Glutamatergic neuron (in vitro differentiated cells): Measurements from ENCODE around the gene OR2T3. TPM values are rescaled to one million over a fixed set of nuclear protein-coding genes. Genes with fewer than 3 reads are reported as not detected.
"Not testable (repeated sequence)": the region's sequence is repeated elsewhere in the genome, so short reads cannot be mapped to it uniquely, and the experiment has no call there.

Experiments used
- DNase-seq: peaks from one replicate; pipeline ENCODE4 v3.0.0; 2022
- H3K27ac Mint-ChIP-seq: one replicate; pipeline ENCODE4 v1.8.0; 2020; ENCODE audit warnings: mild to moderate bottlenecking, mixed read lengths, inconsistent platforms; ENCODE audit not compliant: unreplicated experiment
- H3K27me3 Mint-ChIP-seq: one replicate; pipeline ENCODE4 v1.8.0; 2020; ENCODE audit warnings: mild to moderate bottlenecking, moderate library complexity, mixed read lengths, inconsistent platforms; ENCODE audit not compliant: unreplicated experiment
- H3K36me3 Mint-ChIP-seq: one replicate; pipeline ENCODE4 v1.8.0; 2020; ENCODE audit warnings: mild to moderate bottlenecking, mixed read lengths, inconsistent platforms; ENCODE audit not compliant: unreplicated experiment
- H3K4me1 Mint-ChIP-seq: one replicate; pipeline ENCODE4 v1.8.0; 2020; ENCODE audit warnings: mild to moderate bottlenecking, low read depth, mixed read lengths, inconsistent platforms; ENCODE audit not compliant: unreplicated experiment
- H3K4me3 Mint-ChIP-seq: one replicate; pipeline ENCODE4 v1.8.0; 2020; ENCODE audit warnings: mild to moderate bottlenecking, mixed read lengths, inconsistent platforms; ENCODE audit not compliant: unreplicated experiment
- H3K9me3 Mint-ChIP-seq: one replicate; pipeline ENCODE4 v1.8.0; 2020; ENCODE audit warnings: mild to moderate bottlenecking, moderate library complexity, mixed read lengths, inconsistent platforms; ENCODE audit not compliant: unreplicated experiment
- long read RNA-seq: library from polyadenylated mRNA; unstranded; transcript quantifications from one replicate; pipeline ENCODE4 v2.0.0, GENCODE V29; 2020; ENCODE audit not compliant: unreplicated experiment
- total RNA-seq: library from RNA; stranded (reverse); fragmentation: NEBNext Ultra II Directional; extraction: Animal tissue kit (Norgen Biotek cat#: 25700); gene quantifications from one replicate; pipeline ENCODE4 v1.2.1, GENCODE V29; 2021; ENCODE audit not compliant: unreplicated experiment

Gene OR2T3, protein sequence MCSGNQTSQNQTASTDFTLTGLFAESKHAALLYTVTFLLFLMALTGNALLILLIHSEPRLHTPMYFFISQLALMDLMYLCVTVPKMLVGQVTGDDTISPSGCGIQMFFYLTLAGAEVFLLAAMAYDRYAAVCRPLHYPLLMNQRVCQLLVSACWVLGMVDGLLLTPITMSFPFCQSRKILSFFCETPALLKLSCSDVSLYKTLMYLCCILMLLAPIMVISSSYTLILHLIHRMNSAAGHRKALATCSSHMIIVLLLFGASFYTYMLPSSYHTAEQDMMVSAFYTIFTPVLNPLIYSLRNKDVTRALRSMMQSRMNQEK
- not detected for total RNA-seq
- long read RNA-seq, result 0 reads

DNA sequence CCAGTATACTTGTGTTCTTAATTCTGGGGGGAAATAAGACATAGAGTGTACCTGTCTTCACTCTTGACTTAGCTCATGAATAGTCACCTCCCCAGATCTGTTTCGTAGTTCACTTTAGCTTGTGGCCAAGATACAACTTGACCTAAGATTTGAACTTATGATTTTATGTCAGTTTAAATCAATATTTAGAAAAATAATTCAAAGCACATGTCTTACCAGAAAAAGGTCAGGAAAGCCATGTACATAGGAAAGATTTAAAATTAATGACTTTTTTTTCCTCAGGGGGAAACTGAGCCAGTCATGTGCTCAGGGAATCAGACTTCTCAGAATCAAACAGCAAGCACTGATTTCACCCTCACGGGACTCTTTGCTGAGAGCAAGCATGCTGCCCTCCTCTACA, at the start of gene OR2T3:
OR2T3 (plus strand) TSS at position 301 of the 400 bp plus-strand sequence; CDS start at position 301, 0 bp downstream.
- not testable (repeated sequence) for H3K9me3 Mint-ChIP-seq, DNase-seq, H3K27ac Mint-ChIP-seq, H3K4me1 Mint-ChIP-seq, H3K4me3 Mint-ChIP-seq, H3K27me3 Mint-ChIP-seq, H3K36me3 Mint-ChIP-seq

DNA sequence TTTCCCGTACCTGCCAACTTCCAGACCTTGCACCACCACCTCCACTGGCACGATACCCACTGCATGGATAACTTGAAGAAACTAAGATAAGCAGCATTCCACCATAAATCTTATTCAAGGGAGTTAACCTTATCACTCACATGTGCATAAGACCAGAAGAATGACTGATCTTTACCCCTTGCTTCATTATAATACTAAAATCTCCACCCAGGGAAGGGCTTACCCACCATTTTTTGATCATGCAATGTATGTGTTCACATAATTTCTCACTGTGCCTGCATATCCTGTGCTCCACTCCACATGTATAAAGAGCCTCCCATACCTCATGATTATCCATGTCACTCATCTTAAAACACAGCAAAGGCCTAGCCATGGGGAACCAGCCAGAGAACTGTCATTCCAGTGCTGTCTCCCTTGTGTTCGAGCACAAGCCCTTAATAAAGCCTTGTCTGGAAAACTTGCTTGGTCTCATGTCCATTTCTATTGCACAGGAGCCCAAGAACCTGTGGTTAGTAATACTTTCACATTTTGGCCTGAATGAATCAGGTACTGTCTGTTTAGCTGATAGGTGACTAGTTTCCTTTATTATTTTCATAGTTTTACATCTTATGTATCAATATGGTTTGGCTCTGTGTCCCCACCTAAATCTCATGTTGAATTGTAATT, 45.5 kb upstream of the OR2T3 start:
- H3K4me1 Mint-ChIP-seq, H3K27ac Mint-ChIP-seq, H3K9me3 Mint-ChIP-seq, H3K4me3 Mint-ChIP-seq, H3K27me3 Mint-ChIP-seq, DNase-seq: not testable (repeated sequence)
- H3K36me3 Mint-ChIP-seq, result peaks cover 17% of the 10 kb centered on the region

GRCh38 chr1:248428192-248428533, 45.0 kb upstream of the OR2T3 start:
- not testable (repeated sequence) for H3K9me3 Mint-ChIP-seq, H3K4me3 Mint-ChIP-seq, H3K27me3 Mint-ChIP-seq, H3K27ac Mint-ChIP-seq, H3K4me1 Mint-ChIP-seq, DNase-seq
- peaks cover 18% of the 10 kb centered on the region for H3K36me3 Mint-ChIP-seq

- H3K27ac Mint-ChIP-seq, H3K4me3 Mint-ChIP-seq, H3K27me3 Mint-ChIP-seq, H3K9me3 Mint-ChIP-seq, H3K4me1 Mint-ChIP-seq, DNase-seq: not testable (repeated sequence)
- peaks cover 18% of the 10 kb centered on the region for H3K36me3 Mint-ChIP-seq
Measured at GRCh38 chr1:248431683-248432082, 41.5 kb upstream of the OR2T3 start.

DNA sequence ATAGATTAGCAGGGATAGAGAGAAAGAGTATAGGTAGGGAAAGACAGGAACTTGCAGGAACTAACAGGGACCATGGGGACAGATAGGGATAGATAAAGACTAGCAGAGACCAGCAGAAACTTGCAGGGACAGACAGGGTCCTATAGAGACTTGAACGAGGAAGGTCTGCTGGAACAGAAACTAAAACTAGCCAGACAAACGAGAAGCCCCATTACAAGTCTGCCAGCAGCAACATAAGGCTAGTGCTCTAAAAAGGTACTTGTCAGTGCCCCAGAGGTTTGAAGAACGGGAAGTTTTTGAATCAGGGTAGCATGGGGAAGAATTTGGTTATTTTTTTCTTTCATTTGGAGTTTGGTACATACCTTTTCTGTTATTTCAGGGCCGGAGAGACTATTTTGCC, 41.0 kb upstream of the OR2T3 start:
- H3K36me3 Mint-ChIP-seq, result peaks cover 18% of the 10 kb centered on the region
- not testable (repeated sequence) for H3K4me3 Mint-ChIP-seq, H3K9me3 Mint-ChIP-seq, H3K4me1 Mint-ChIP-seq, DNase-seq, H3K27ac Mint-ChIP-seq, H3K27me3 Mint-ChIP-seq

- not testable (repeated sequence) for H3K4me1 Mint-ChIP-seq, H3K27me3 Mint-ChIP-seq, H3K9me3 Mint-ChIP-seq, DNase-seq, H3K4me3 Mint-ChIP-seq, H3K27ac Mint-ChIP-seq
- peaks cover 18% of the 10 kb centered on the region for H3K36me3 Mint-ChIP-seq
Measured at GRCh38 chr1:248433811-248434415, 39.2 kb upstream of the OR2T3 start.

DNA sequence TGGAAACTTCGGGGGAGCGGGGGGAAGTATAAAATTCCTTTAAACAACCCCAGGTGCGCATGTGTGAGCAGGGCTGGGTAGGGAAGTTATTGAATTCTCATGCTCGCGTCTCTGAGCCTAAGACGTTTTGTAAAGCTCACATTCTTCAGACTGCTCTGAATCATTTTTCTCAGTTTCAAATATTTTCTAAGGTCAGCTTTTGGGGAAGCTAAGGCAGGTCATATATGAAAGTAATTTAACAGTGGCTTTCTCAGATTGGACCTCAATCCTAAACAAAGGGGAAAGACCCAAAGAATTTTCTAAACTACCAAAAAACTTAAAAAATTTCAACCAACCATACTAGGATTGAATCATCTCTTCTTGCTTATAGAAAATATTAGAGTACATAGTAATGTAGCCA, 38.2 kb upstream of the OR2T3 start:
- H3K9me3 Mint-ChIP-seq, H3K4me3 Mint-ChIP-seq, H3K27ac Mint-ChIP-seq, H3K4me1 Mint-ChIP-seq, H3K27me3 Mint-ChIP-seq, DNase-seq: not testable (repeated sequence)
- H3K36me3 Mint-ChIP-seq, result peaks cover 18% of the 10 kb centered on the region

DNA sequence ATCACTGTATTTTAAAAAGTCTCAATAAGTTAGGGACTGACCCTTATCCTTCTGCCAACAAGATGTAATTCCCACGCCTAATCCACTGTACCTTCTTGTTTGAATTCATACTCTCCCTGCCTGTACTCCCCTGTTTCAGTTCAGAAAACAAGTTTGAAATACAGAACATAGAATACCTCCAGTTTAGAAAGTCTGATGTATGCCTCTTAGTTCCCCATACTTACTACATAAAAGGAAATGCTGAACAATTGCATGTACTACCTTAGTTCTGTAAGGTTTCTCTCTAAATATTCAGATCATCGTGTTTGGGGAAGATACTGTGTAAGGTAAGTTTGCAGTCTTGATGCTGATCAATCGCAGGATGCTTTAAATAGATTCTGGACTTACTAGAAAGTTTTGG, 36.8 kb upstream of the OR2T3 start:
- peaks cover 12% of the 10 kb centered on the region for H3K36me3 Mint-ChIP-seq
- H3K27ac Mint-ChIP-seq, H3K27me3 Mint-ChIP-seq, H3K4me1 Mint-ChIP-seq, H3K4me3 Mint-ChIP-seq, DNase-seq, H3K9me3 Mint-ChIP-seq: not testable (repeated sequence)

GRCh38 chr1:248438668-248439067, 34.5 kb upstream of the OR2T3 start:
- DNase-seq, H3K9me3 Mint-ChIP-seq, H3K4me3 Mint-ChIP-seq: not testable (repeated sequence)

DNA sequence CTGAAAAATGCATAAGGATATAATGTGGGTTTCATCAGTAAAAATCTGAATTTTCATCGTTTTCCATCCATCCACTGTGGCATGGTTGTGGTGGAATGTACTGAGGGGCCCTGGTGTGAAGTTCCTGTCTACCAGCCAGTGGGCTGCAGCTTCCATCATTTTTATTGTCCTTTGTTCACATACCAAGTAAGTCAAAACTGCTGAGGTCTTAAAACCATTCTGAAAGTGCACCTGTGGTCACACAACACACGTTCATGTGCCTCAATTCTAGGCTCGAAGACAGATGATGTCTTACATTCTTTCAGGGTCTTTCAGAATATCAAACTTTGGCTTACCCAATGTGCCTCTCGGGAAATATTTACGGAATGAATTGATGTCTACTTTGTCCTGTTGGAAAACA, 33.9 kb upstream of the OR2T3 start:
- H3K27ac Mint-ChIP-seq, H3K4me3 Mint-ChIP-seq, DNase-seq, H3K27me3 Mint-ChIP-seq, H3K9me3 Mint-ChIP-seq, H3K36me3 Mint-ChIP-seq, H3K4me1 Mint-ChIP-seq: not testable (repeated sequence)

More at GRCh38 chr1:248438668-248439067, 34.5 kb upstream of the OR2T3 start:
- H3K27ac Mint-ChIP-seq, H3K4me1 Mint-ChIP-seq, H3K36me3 Mint-ChIP-seq, H3K27me3 Mint-ChIP-seq: not testable (repeated sequence)

- not testable (repeated sequence) for H3K4me3 Mint-ChIP-seq, H3K9me3 Mint-ChIP-seq, DNase-seq, H3K27ac Mint-ChIP-seq, H3K36me3 Mint-ChIP-seq, H3K27me3 Mint-ChIP-seq, H3K4me1 Mint-ChIP-seq
Measured at GRCh38 chr1:248442500-248443277, 30.5 kb upstream of the OR2T3 start.

DNA sequence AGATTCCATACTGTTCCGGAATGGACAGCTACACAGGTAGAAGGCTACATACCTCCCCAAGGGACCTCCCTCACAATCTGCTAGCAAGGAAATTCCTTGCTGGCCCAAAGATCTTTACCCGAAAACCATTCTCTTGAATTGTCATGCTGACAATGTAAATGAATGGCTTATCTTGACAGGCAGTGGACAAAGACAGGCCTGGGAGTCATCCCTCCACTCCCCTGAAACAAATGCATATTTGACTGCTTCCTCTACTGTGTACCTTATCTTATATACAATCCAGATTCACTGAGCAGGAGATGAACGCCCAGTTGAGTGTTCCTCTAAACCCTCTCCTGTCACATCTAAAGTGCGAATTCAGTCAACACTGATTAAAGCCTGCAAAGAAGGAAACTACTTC, 28.5 kb upstream of the OR2T3 start:
- not testable (repeated sequence) for H3K27me3 Mint-ChIP-seq, H3K27ac Mint-ChIP-seq, H3K4me1 Mint-ChIP-seq, H3K9me3 Mint-ChIP-seq, H3K36me3 Mint-ChIP-seq, DNase-seq, H3K4me3 Mint-ChIP-seq
